ENCODE measurements around the gene TANGO6.
A peak's percentile ranks its signal among the peaks of the same experiment; 100 is the strongest.
"Not testable (repeated sequence)": the region's sequence is repeated elsewhere in the genome, so short reads cannot be mapped to it uniquely, and the experiment has no call there.

Gene TANGO6

DNA sequence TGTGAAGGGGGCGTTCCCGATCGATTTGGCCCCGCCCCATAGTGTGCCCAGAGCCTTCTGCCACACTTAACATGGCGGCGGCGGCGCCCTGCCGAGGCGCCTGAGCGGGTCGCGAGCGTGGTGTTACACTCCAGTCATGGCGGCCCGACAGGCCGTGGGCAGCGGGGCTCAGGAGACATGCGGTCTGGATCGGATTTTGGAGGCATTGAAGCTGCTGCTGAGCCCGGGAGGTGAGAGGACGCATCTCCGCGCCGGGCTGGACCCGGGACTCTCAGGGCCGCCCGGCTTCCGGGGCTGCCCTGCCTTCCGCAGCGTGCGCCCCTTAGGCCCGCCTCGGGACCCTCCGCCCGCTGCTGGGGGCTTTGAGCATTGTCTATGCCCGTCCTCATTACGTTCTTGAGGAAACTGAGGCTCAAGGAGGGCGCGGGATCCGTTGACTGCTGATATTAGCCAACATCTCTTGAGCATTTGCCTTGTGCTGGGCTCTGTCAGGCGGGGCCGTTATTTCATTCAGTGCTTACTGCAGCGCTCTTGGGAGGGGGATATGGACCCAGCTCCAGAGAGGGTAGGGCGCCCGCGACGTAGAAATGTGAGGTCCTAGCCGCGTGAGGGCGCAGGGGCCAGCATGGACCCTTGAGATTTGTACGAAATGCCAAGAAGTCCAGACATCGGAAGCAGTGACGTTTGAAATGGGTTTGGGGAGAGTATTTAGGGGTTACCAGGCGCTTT lies at the start of gene TANGO6:
TSS of gene TANGO6 (plus strand) at position 50 of the 729 bp plus-strand sequence. CDS start at position 137, 87 bp downstream.
- DNase-seq (ENCODE audit: low read depth in 2 of 2) = peak; percentile 93 to 95

GRCh38 chr16:68798398-68798797 lies 44.9 kb upstream of the TANGO6 start:
- no peak for DNase-seq (ENCODE audit: low read depth in 2 of 2)

- DNase-seq (ENCODE audit: low read depth in 2 of 2) = peak; percentile 5 to 14
These were observed 43.0 kb upstream of the TANGO6 start for GRCh38 chr16:68800257-68800875.

- DNase-seq (ENCODE audit: low read depth in 2 of 2) = no peak
These were observed 41.1 kb upstream of the TANGO6 start for GRCh38 chr16:68802190-68802589.

GRCh38 chr16:68806422-68806821 lies 36.9 kb upstream of the TANGO6 start:
- no peak for DNase-seq (ENCODE audit: low read depth in 2 of 2)

DNA sequence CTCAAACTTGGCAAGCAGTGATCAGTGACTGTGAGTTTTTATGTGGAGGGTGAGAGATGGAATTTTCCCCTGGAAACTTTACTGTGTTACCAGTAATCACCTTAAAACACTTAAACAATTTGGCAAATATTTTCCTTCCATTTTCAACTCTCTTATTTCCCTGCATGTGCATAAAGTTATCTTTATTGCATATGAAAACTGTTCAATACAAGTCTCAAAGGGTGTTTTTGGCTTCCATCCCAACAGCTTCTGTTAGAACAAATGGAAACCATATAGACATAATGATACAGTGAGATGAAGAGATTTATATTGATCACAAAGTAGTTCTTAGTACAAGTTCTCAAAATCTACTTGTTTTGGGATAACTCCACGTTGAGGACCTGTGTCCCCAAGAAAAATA lies 36.4 kb upstream of the TANGO6 start:
- no peak for DNase-seq (ENCODE audit: low read depth in 2 of 2)

DNA sequence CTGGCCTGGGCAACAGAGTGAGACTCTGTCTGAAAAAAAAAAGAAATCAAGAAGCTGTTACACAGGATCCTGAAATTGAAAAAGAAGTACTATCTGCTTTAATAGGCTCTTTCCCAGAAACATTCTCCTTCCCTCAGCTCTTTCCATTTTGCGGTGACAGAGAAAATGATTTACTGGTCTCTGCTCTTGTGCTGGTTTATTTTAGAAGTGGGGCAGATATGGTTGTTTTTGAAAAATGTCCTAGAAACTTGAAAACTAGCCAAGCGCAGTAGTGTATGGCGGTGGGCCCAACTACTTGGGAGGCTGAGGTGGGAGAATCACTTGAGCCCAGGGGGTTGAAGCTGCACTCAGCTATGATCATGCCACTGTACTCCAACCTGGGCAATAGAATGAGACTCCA lies 28.8 kb upstream of the TANGO6 start:
- DNase-seq (ENCODE audit: low read depth in 2 of 2) = no peak

DNA sequence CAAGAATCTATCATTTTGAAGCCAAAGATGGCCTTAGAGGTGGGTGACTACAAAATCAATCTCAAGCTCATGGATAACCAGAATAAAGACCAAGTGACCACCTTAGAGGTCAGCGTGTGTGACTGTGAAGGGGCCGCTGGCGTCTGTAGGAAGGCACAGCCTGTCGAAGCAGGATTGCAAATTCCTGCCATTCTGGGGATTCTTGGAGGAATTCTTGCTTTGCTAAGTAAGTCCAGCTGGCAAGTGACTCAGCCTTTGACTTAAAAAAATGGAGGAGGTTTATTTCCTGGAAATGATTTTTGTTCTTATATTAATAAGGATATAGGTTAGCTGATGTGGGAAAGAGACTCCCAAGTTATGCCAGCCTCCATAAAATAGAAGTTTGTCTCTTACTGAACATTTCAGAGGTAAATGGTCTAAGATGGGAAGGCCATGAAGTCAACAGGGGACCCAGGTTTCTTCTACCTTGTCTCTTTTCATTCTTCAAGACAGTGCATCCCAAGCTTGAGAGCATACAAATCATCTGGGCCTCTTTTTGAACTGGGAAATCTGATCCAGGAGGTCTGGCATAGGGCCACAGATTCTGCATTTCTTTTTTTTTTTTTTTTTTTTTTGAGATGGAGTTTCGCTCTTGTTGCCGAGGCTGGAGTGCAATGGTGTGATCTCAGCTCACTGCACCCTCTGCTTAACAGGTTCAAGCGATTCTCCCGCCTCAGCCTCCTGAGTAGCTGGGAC lies 19.8 kb upstream of the TANGO6 start:
- no peak for DNase-seq (ENCODE audit: low read depth in 2 of 2)

GRCh38 chr16:68825427-68825826 lies 17.9 kb upstream of the TANGO6 start:
- DNase-seq (ENCODE audit: low read depth in 2 of 2) = no peak

DNA sequence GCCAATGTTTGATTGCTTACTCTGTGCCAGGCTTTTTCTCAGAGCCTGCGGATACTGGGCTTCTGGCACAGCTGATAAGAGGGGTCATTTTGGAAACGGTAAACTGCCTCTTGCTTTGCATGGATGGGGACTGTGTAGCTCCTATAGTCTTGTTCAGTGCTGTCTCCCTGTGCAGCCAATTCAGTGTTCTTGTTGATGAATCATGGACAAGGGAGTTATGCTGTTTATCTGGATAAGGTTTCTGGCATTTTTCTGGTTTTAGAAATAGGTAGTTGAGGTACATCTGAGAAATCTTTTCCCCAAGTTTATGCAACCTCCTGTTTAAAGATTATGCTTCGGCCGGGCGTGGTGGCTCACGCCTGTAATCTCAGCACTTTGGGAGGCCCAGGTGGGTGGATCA lies 16.7 kb upstream of the TANGO6 start:
- no peak for DNase-seq (ENCODE audit: low read depth in 2 of 2)

- DNase-seq (ENCODE audit: low read depth in 2 of 2) = no peak
These were observed 10.1 kb upstream of the TANGO6 start for GRCh38 chr16:68833251-68833650.

DNA sequence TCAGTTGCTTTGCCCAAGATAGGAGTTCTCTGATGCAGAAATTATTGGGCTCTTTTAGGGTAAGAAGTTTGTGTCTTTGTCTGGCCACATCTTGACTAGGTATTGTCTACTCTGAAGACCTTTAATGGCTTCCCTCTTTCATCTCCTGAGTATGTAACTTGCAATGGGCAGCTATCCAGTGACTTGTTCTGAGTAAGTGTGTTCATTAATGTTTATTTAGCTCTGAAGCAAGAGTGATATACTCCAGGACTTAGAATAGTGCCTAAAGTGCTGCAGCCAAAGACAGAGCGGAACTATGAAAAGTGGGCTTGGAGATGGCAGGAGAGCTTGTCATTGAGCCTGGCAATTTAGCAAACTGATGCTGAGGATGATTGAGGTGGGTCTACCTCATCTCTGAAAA lies 8.8 kb upstream of the TANGO6 start:
- DNase-seq (ENCODE audit: low read depth in 2 of 2) = no peak

- DNase-seq (ENCODE audit: low read depth in 2 of 2) = no peak
These were observed 7.4 kb upstream of the TANGO6 start for GRCh38 chr16:68835970-68836369.

DNA sequence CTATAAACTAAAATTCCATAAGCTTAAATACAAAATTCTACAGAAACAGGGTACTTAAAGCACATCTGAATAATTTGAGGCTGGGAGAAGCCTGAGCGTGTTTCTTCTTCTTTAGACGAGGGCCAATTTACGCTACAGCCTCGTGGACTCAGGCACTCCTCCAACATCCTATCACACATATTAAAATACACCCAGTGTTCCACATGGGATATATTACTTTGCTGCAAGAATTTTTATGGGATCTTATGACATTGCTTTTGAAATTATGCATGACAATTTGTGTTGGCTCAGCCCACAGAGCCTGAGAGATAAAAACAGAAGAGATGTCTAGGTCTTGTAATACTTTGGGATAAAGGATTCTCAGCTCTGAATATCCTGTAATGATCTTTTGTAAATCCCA lies 3.5 kb upstream of the TANGO6 start:
- no peak for DNase-seq (ENCODE audit: low read depth in 2 of 2)

- not testable (repeated sequence) for DNase-seq (ENCODE audit: low read depth in 2 of 2)
These were observed 308 bp upstream of the TANGO6 start for GRCh38 chr16:68842964-68843481.

- no peak for DNase-seq (ENCODE audit: low read depth in 2 of 2)
These were observed 857 bp downstream of the TANGO6 start for GRCh38 chr16:68844211-68844564.

GRCh38 chr16:68848786-68849185 lies 5.5 kb downstream of the TANGO6 start:
- no peak for DNase-seq (ENCODE audit: low read depth in 2 of 2)

GRCh38 chr16:68850481-68850880 lies 7.2 kb downstream of the TANGO6 start:
- DNase-seq (ENCODE audit: low read depth in 2 of 2) = no peak

DNA sequence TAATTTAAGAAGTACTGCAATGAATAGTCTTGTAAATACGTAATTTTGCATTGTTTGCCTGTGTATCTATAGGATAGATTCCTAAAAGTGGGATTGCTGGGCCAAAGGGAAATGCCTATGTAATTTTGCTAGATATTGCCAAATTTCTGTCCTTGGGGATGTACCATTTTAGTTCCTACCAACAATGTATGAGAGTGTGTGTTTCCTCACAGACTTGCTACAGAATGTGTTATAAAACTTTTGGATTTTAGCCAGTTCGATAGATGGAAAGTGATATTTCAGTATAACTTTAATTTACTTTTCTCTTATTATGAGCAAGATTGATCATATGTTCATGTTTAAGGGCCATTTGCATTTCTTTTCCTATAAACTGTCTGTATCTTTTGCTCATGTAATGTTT lies 8.3 kb downstream of the TANGO6 start:
- no peak for DNase-seq (ENCODE audit: low read depth in 2 of 2)

GRCh38 chr16:68857479-68857878 lies 14.1 kb downstream of the TANGO6 start:
- DNase-seq (ENCODE audit: low read depth in 2 of 2) = no peak

- DNase-seq (ENCODE audit: low read depth in 2 of 2) = no peak
These were observed 16.5 kb downstream of the TANGO6 start for GRCh38 chr16:68859828-68860227.

DNA sequence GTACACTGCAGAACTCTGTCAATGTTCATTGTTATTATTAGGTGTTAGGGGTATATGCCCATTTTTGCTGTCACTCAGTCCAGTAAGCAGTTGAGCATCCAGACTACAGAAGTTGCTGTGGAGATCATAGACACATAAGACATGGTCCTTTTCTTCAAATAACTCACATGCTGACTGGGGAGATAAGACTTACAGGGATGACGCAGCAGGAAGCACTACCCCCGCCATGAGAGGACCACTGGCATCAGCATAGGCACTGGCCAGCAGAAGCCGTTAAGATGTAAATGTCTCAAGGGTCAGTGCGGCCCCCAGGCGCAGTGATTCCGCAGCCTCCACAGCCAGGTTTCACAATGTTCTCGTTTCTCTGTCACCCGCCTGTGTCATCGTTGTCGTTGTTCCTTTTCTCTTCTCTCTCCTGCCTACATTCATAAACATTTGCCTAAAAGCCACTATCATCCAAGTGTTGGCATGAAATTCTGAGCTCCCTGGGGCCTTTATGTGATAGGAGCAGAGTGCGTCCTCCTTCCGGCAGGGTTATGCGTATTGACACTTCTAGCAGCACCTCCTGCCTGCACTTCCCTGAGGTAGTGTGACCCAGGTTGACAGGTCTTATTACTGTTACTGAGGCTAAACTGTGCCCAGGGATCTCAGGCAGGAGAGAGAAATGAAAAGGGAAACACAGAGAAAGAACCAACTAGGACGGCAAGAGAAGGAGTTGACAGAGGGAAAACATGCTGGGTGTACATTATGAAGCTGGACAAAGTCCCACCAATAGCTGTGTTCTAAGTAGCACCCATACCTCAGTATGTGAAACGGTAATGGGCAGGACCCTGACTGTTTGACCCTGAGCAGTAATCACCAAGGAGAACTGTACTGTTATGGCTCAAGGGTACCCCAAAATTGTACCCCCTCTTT lies 17.9 kb downstream of the TANGO6 start:
- DNase-seq (ENCODE audit: low read depth in 2 of 2) = no peak
